Activated naive CD8-positive, alpha-beta T cell (primary cell): Measurements from ENCODE around the gene RBM44.
"Not testable (repeated sequence)": the region's sequence is repeated elsewhere in the genome, so short reads cannot be mapped to it uniquely, and the experiment has no call there.

Source experiments
- H3K27ac Mint-ChIP-seq: one replicate; pipeline ENCODE4 v1.8.0; 2021; ENCODE audit warnings: mixed read lengths
- H3K27me3 Mint-ChIP-seq: one replicate; pipeline ENCODE4 v1.8.0; 2021; ENCODE audit warnings: mixed read lengths
- H3K36me3 Mint-ChIP-seq: one replicate; pipeline ENCODE4 v1.8.0; 2021; ENCODE audit warnings: mixed read lengths
- H3K4me1 Mint-ChIP-seq: one replicate; pipeline ENCODE4 v1.8.0; 2021; ENCODE audit warnings: low read depth, mixed read lengths
- H3K4me3 Mint-ChIP-seq: one replicate; pipeline ENCODE4 v1.8.0; 2021; ENCODE audit warnings: mild to moderate bottlenecking, mixed read lengths
- H3K9me3 Mint-ChIP-seq: one replicate; pipeline ENCODE4 v1.8.0; 2021; ENCODE audit warnings: low read depth, mixed read lengths

Gene RBM44

DNA sequence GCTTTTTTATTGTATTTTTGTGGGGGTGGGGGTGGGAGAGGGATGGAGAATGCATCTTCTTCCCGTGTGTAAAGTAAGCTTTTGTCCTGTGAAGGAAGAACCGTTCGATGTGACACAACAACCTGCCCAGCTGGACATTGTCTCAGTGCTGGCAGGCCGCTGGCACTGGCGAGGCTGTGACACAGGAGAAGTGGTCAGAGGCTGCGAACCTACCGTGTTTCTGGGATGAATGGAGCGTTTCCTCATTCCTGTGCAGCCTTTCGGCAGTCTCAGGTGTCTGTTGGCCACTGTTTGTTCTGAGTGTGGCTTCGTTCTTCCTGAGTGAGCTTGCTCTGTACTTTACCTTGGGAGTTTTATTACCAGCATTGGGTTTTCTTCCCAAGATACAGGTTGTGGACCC lies 68.9 kb downstream of the RBM44 start:
- Mint-ChIP-seq H3K27ac (no peak overlapping the region), H3K9me3 (no peaks in the 10 kb centered on the region), H3K4me1 (peaks cover 10% of the 10 kb centered on the region), H3K4me3 (no peak overlapping the region), H3K36me3 (peaks cover 2% of the 10 kb centered on the region), H3K27me3 (peaks cover 10% of the 10 kb centered on the region)

DNA sequence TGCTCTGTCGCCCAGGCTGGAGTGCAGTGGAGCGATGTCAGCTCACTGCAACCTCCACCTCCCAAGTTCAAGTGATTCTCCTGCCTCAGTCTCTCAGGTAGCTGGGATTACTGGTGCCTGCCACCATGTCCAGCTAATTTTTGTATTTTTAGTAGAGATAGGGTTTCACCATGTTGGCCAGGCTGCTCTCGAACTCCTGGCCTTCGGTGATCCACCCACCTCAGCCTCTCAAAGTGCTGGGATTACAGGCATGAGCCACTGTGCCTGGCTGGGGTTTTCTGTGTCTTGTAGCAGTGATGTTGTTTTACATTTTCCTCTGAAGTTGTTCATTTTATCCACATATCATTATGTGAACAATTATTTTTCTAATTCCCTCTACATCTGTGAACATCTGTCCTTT lies 69.5 kb downstream of the RBM44 start:
- H3K27ac Mint-ChIP-seq, H3K4me3 Mint-ChIP-seq, H3K9me3 Mint-ChIP-seq, H3K36me3 Mint-ChIP-seq, H3K27me3 Mint-ChIP-seq: not testable (repeated sequence)
- peaks cover 10% of the 10 kb centered on the region for H3K4me1 Mint-ChIP-seq

DNA sequence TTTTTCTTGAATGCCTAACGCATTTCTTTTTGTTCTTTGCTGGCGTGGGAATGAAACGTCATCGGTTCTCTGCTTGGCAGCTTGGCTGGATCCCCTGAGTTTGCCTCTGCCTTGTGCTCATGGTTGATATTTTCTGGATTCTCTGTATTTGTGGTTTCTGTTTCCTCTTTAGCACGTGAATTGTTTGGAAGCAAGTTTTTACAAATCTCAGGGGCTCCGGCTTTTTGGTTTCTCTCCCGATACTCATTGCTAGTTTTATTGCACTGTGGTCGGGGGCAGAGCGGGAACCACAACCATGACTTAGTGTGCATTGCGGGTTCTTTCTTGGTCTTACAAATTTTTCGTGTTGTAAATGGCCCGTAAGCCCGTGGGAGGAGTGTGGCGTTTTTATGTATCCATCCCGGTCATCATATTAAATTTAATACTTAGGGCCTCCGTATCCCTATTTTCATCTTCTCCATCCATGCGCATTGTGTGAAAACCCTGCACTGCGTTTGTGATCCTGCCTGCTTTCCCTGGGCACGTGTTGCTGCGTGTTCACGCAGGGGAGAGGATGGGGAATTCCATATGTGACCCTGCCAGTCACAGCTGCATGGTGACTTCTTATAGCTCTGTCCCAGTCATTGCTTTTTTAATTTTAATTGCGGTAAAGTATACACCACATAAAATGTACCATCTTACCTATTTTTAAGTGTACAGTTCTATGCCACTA lies 70.2 kb downstream of the RBM44 start:
- H3K4me1 Mint-ChIP-seq = peaks cover 16% of the 10 kb centered on the region
- H3K27ac Mint-ChIP-seq = no peak overlapping the region
- peaks cover 2% of the 10 kb centered on the region for H3K36me3 Mint-ChIP-seq
- peaks cover 9% of the 10 kb centered on the region for H3K27me3 Mint-ChIP-seq
- H3K9me3 Mint-ChIP-seq = no peaks in the 10 kb centered on the region
- H3K4me3 Mint-ChIP-seq = no peak overlapping the region

DNA sequence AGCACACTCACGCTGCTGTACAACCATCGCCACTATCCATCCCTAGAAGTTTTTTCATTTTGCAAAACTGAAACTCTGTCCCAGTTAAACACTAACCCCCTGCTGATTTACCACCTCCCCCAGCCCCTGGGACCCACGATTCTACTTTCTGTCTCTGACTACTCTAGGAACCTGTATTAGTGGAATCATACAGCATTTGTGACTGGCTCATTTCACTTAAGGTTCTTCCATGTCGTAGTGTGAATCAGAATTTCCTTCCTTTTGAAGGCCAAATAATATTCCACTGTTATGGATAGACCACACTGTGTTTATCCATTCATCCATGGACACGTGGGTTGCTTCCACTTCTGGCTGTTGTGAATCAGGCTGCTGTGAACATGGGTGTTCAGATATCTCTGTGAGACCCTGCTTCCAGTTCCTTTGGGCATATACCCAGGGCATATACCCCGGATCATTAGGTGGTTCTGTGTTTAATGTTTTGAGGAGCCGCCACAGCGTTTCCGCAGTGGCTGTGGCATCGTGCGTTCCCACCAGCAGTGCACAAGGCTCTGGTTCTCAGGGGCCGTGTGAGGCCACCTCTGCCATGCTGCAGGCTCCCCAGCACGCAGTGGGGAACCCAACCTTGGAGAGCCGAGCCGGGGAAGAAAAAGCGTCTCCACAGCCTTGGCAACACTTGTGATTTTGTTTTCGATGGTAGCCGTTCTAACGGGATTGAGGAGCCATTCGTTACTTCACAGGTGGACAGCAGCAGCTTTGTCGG lies 70.9 kb downstream of the RBM44 start:
- Mint-ChIP-seq H3K36me3 (peaks cover 2% of the 10 kb centered on the region), H3K27ac (no peak overlapping the region), H3K9me3 (no peaks in the 10 kb centered on the region), H3K4me3 (no peak overlapping the region), H3K27me3 (peaks cover 9% of the 10 kb centered on the region), H3K4me1 (peaks cover 18% of the 10 kb centered on the region)

DNA sequence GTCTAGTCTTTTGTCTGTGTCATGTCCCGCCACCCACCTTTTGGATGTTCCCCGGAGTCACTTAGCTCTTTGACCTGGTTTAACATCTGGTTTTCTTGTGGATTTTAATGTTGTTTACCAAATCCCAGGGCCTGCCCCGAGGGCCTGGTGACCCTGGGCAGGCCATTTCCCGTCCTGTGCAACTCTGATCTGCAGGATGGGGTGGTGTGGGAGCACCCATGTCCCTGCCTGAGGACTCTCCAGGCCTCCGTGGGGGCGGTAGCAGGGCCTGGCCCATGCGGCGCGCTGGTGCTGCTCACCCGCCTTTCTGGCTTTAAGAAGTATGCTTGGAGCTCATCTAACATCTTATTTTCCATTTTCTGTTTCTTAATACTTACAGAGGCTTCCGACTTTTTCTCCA lies 71.5 kb downstream of the RBM44 start:
- Mint-ChIP-seq H3K27me3 (peaks cover 9% of the 10 kb centered on the region), H3K9me3 (no peaks in the 10 kb centered on the region), H3K36me3 (peaks cover 2% of the 10 kb centered on the region), H3K4me3 (no peak overlapping the region), H3K4me1 (peaks cover 18% of the 10 kb centered on the region), H3K27ac (no peak overlapping the region)

DNA sequence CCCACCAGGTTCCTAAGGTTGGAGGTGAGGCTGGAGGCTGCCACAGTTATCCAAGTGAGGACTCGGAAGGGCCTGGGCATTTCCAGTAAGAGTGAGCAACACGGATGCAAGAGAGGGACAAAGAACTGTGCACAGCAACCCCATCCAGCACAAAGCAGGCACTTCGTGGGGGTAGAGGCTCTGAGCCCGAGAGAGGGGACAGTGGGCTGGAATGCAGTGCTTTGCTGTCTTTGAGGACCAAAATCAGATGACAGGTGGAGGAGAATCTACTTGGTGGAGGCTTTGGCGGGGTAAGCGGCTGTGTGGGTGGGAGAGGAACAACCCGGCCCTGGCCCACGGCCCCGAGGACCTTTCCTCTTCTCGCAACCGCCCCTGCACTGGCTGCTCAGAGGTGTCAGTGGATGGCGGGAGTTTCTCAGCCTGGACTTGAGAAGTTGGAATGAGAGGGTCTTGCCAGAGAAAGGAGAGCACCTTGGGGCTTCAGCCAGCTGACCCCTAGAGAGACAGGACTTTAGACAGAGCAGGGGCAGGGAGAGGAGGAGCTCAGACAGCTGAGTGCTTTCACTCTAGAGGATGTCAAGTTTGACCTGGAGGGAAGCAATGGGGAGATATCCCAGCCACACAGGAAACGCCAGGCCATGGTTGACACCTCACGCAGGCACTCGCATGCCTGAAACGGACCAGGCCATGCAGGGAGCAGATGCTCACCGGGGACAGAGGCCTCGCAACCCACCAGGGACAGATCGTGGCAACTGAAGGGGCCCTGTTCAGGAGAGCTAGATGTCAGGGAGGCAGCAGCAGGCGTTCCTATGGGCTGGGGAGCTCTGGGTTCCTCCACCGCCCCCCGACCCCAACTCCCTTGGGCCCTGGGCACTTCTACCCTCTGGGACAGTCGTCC lies 72.4 kb downstream of the RBM44 start:
- Mint-ChIP-seq H3K4me3 (no peak overlapping the region), H3K9me3 (no peaks in the 10 kb centered on the region), H3K27ac (no peak overlapping the region), H3K36me3 (peaks cover 2% of the 10 kb centered on the region), H3K27me3 (peaks cover 9% of the 10 kb centered on the region), H3K4me1 (peaks cover 18% of the 10 kb centered on the region)

DNA sequence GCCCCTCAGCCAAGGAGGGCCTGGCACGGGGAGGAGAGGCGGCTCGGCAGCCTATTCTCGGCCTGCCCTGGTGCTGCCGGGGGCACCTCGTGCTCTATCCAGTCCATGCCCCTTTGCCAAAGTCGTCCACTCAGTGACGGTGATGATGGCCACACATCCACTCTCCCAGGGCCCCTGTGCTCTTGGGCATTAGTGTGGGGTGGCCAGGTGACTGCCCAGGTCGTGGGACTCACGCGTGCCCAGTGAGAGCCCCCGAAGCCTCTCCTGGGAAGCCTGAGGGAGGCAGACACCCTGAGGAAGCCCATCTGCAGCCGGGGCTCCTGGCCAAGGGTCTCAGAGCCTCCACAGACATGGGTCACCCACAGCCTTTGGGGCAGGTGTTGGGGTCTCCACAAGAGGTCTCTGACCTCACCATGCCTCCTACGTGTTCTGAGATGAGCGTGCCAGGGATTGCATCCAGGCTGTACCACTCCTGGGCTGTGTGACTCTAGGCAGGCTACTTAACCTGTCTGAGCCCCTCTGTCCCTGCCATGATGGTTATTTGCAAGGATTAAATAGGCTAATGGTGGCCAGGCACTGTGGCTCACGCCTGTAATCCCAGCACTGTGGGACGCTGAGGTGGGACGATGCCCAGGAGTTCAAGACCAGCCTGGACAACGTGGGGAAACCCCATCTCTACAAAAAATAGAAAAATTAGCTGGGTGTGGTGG lies 73.8 kb downstream of the RBM44 start:
- H3K9me3 Mint-ChIP-seq = no peaks in the 10 kb centered on the region
- H3K4me1 Mint-ChIP-seq = peaks cover 18% of the 10 kb centered on the region

DNA sequence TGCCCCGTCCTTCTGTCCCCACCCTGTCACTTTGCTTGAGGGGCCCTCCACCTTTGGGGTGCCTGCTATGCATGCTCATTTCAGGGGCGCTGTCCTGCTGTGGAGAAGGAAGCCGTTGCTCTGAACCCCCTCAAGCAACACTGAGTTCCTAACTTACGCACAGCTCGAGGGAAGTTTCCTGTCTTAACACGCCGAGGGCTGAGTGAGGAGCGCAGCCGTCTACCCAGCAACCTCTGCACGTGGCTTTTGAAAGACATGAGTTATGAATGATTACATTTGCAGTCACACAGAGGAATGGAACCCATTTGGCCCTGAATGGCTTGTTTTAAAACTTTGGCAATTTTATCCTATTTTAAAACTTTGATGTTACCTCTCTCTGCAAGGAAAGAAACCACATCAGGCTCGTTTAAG lies 74.8 kb downstream of the RBM44 start:
- peaks cover 17% of the 10 kb centered on the region for H3K4me1 Mint-ChIP-seq

More for the DNA sequence above, 73.8 kb downstream of the RBM44 start:
- Mint-ChIP-seq H3K27me3 (peaks cover 9% of the 10 kb centered on the region), H3K36me3 (peaks cover 2% of the 10 kb centered on the region), H3K27ac (no peak overlapping the region), H3K4me3 (no peak overlapping the region)

DNA sequence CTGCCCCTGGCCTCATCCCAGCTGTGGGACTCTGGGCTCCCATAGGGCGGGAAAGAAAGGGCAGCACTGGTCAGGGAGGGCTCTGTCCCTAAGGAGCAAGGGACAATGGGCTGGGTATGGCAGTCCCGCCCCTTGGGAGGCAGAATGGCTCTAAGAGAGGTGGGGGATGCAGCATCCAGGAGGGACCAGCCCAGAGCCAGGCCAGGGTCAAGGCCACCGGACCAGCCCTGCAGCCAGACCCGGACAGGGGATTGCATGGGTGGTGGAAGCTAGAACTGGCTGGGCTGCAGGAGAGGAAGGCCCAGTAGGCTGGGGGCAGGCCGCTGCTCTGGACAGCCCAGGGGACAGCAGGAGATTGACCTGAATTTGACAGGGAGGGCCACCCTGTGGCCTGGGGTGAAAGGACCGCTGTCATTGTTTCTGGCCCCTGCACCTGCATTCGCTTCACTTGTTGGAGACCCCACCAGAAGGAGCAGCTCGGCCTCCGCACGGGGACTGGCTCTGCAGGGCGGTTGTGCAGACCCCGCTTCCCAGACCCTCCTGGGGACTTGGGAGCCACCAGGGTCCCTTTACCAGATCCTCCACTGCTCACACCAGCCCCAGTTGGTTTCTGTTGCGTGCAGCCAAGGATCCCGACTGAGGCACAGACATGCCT lies 75.4 kb downstream of the RBM44 start:
- Mint-ChIP-seq H3K27ac (no peak overlapping the region), H3K9me3 (no peaks in the 10 kb centered on the region), H3K36me3 (peaks cover 2% of the 10 kb centered on the region), H3K4me1 (peaks cover 11% of the 10 kb centered on the region), H3K27me3 (peaks cover 8% of the 10 kb centered on the region), H3K4me3 (no peak overlapping the region)

More for the DNA sequence above, 74.8 kb downstream of the RBM44 start:
- Mint-ChIP-seq H3K4me3 (no peak overlapping the region), H3K9me3 (no peaks in the 10 kb centered on the region), H3K27me3 (peaks cover 9% of the 10 kb centered on the region), H3K27ac (no peak overlapping the region), H3K36me3 (peaks cover 2% of the 10 kb centered on the region)

DNA sequence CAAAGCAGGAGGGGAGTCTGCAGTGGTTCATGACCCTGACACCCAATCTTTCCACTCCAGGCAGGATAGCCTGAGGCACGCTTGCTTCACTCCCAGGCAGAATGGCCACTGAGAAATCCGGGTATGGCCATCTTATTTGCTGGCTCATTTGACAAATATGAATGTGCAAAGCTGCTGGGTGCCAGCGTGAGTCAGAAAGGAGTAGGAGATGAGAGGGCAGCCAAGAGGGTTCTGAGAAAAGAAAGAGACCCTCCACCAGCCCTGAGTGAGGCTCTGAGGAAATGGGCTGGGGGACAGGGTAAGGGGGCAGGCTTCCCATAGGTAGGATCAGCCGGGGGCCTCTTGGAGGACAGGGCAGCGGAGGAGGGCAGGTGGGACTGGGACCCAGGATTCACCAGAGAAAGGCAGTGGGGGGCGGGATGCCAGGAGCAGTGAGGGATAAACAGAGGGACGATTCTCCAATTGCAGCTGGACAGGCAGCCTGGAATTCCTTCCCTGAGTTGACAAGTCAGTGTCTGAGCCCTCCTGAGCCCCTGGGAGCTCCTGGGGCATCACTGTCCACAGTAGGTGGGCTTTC lies 76.1 kb downstream of the RBM44 start:
- H3K4me1 Mint-ChIP-seq = peaks cover 8% of the 10 kb centered on the region
- peaks cover 2% of the 10 kb centered on the region for H3K36me3 Mint-ChIP-seq
- H3K27me3 Mint-ChIP-seq = peaks cover 8% of the 10 kb centered on the region
- no peak overlapping the region for H3K27ac Mint-ChIP-seq
- H3K4me3 Mint-ChIP-seq = no peak overlapping the region
- no peaks in the 10 kb centered on the region for H3K9me3 Mint-ChIP-seq

DNA sequence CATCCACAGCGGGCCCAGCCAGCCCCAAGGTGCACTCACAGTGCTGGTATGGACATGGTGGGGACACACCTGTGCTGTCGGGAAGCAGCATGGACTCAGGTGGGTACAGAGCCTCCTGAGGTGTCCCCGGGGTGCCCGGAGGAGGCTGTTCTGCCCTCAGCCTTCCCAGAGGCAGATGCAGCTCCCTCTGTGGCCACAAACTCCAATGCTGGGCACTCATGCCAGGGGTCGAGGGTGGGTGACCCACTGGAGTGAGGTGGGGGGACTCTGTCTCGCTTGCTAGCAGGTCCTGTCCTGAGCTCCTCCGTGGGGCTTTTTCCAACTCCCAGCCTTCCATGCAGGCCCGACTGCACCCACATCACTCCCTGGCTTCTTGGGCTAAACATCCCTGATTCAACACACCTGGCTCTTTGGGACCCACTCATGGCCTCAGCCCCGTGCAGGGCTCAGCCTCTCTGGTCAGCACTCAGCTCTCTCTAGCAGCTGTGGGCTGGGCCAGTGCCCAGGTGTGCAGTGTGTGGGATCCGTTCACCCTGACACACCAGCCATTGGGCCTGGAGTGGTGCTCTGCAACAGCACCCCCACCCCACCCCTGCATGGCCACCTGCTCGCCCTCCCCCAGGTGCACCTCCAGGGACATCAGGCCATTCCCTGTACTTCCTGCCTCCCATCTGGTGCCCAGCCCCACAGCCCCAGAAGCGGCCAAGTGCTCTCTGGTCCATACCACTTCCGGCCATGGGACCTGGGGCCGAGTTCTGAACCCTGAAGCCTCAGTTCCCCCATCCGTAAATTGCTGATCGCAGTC lies 76.9 kb downstream of the RBM44 start:
- peaks cover 6% of the 10 kb centered on the region for H3K27me3 Mint-ChIP-seq
- H3K27ac Mint-ChIP-seq = no peak overlapping the region
- H3K4me1 Mint-ChIP-seq = peaks cover 8% of the 10 kb centered on the region
- peaks cover under 1% of the 10 kb centered on the region for H3K36me3 Mint-ChIP-seq
- no peak overlapping the region for H3K4me3 Mint-ChIP-seq
- H3K9me3 Mint-ChIP-seq = no peaks in the 10 kb centered on the region

DNA sequence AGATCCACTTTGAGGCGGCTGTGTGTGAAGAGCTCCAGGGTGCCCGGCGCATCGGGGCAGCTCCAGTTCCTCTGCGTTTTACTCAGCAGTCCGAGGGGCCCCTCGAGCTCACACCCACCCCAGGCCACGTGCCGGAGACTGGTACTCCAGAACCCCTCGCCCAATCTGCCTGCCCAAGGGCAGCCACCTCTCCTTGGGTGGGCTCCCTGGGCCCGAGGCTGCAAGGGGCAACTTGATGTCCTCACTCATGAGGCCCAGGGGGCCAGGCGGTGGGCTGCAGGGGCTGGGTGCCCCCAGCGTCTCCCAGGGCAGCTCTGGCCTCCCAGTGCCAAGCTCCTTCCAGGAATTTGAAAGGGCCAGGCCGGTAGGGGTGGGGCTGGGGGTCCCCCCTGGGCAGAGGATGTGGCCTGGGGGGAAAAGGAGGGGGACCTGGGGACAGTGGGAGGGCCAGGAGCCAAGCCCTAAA lies 77.5 kb downstream of the RBM44 start:
- Mint-ChIP-seq H3K27me3 (peaks cover 2% of the 10 kb centered on the region), H3K4me1 (peaks cover 8% of the 10 kb centered on the region), H3K27ac (no peak overlapping the region), H3K4me3 (no peak overlapping the region), H3K36me3 (no peaks in the 10 kb centered on the region), H3K9me3 (no peaks in the 10 kb centered on the region)

DNA sequence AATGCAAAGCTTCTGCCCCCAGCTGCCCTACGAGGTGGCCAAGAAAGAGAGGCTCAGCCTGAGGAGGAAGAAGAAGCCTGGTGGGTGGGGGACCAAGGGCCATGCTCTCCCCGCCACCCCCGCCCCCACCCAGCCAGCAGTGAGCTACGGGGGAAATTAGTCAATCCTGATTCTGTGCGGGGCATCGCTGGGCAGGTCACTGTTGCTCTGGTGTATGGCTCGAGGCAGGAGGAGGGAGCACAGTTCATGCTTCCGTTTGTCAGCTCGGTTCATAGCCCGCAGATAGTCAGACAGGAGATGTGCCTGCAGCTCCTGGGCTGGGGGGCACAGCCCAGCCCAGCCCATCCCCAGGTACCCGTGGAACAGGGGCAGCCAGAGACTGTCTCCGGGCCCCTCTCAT lies 78.0 kb downstream of the RBM44 start:
- H3K27ac Mint-ChIP-seq = no peak overlapping the region
- peaks cover 8% of the 10 kb centered on the region for H3K4me1 Mint-ChIP-seq
- H3K4me3 Mint-ChIP-seq = no peak overlapping the region

More for the DNA sequence above, 78.0 kb downstream of the RBM44 start:
- H3K27me3 Mint-ChIP-seq = no peaks in the 10 kb centered on the region
- H3K36me3 Mint-ChIP-seq = no peaks in the 10 kb centered on the region
- no peaks in the 10 kb centered on the region for H3K9me3 Mint-ChIP-seq
